Thoracic aorta (tissue), 2 donors: ENCODE measurements around the gene OR2T8. TPM values are rescaled to one million over a fixed set of nuclear protein-coding genes. Genes with fewer than 3 reads are reported as not detected.

Experiments used
- ATAC-seq: fragments of 150-250 bp; one replicate; pipeline ENCODE4 v1.8.0; 2017; ENCODE audit warnings: low read depth; ENCODE audit not compliant: insufficient number of reproducible peaks, low FRiP score
- DNase-seq: peaks from one replicate; pipeline ENCODE4 v3.0.0-alpha.2; 2020; ENCODE audit warnings: low spot score
- H3K27ac ChIP-seq, 2 donors: fragments of 200-600 bp; sonication (generic); 1 replicate in 1 of 2; 2 replicates in 1 of 2; pipeline ENCODE4 v1.5.1; 2016; ENCODE audit warnings: mild to moderate bottlenecking in 2 of 2, moderate library complexity in 2 of 2
- H3K27me3 ChIP-seq: fragments of 200-600 bp; sonication (generic); replicated peaks from 2 replicates; pipeline ENCODE4 v1.6.0; 2016; ENCODE audit warnings: mild to moderate bottlenecking; ENCODE audit not compliant: insufficient read depth
- H3K36me3 ChIP-seq: fragments of 200-600 bp; sonication (generic); one replicate; pipeline ENCODE4 v1.5.1; 2016
- H3K4me1 ChIP-seq, 2 donors: fragments of 200-600 bp; sonication (generic); 1 replicate in 1 of 2; 2 replicates in 1 of 2; pipeline versions ENCODE4 v1.5.1 to v1.6.0; 2016; ENCODE audit warnings: low read depth in 2 of 2, mild to moderate bottlenecking in 1 of 2; ENCODE audit not compliant: control insufficient read depth in 1 of 2
- H3K4me3 ChIP-seq: fragments of 200-600 bp; sonication (generic); 2 replicates; pipeline ENCODE4 v1.5.1; 2016; ENCODE audit warnings: mild to moderate bottlenecking
- H3K9me3 ChIP-seq: fragments of 200-600 bp; sonication (generic); 2 replicates; pipeline ENCODE4 v1.5.1; 2016
- CTCF ChIP-seq: fragments of 200-600 bp; sonication (generic); IDR thresholded peaks from one replicate; pipeline ENCODE4 v1.5.1; 2019; ENCODE audit warnings: antibody characterized with exemption
- total RNA-seq, 2 donors: library from RNA; depleted of rRNA; stranded (reverse); fragments of >200 nt; gene quantifications; one replicate each; pipeline versions ENCODE4 v1.1.0 to v1.2.3, GENCODE V29; 2016

Gene OR2T8
- total RNA-seq, 2 donors from 2014 or later = not detected

GRCh38 chr1:247953408-247953807 is 33.4 kb downstream of the OR2T8 start:
- no peak for ATAC-seq
- TF ChIP-seq CTCF = no peak

GRCh38 chr1:247961791-247962190 is 41.7 kb downstream of the OR2T8 start:
- ATAC-seq (no peak), DNase-seq (no peak)
- Histone ChIP-seq H3K9me3 (no peaks in the 10 kb centered on the region), H3K27ac (no peak overlapping the region), H3K4me1 (no peaks in the 10 kb centered on the region), H3K4me3 (no peak overlapping the region), H3K36me3 (no peaks in the 10 kb centered on the region), H3K27me3 (no peaks in the 10 kb centered on the region)
- no peak for TF ChIP-seq CTCF

More at GRCh38 chr1:247953408-247953807, 33.4 kb downstream of the OR2T8 start:
- DNase-seq = no peak
- Histone ChIP-seq H3K36me3 (no peaks in the 10 kb centered on the region), H3K9me3 (no peaks in the 10 kb centered on the region), H3K27me3 (no peaks in the 10 kb centered on the region), H3K4me3 (no peak overlapping the region), H3K4me1 (no peaks in the 10 kb centered on the region), H3K27ac (no peak overlapping the region)

DNA sequence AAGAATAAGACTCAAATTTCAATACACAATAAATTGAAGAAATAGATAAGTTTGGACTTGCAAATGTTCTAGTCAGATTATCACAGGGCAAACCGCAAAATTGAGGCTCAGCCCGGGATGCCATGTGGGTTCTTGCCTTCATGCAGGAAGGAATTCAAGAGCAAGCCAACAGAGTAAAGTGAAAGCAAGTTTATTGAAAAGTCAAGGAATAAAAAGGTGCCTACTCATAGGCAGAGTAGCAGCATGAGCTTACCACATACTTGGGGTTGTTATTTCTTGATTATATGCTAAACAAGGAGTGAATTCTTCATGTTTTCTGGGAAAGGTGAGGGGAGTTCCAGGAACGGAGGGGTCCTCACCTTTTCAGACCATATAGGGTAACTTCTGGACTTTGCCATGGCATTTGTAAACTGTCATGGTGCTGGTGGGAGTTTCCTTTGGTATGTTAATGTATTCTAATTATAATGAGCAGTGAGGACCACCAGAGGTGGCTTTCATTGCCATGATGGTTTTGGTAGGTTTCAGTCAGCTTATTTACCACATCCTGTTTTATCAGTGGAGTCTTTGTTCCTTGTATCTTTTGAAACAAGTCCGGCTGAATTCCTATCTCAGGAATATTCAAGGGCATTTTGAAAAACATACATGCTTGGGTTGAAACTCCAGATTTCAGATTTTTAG is 43.0 kb downstream of the OR2T8 start:
- no peaks in the 10 kb centered on the region for H3K36me3 ChIP-seq
- no peak for DNase-seq
- no peaks in the 10 kb centered on the region for H3K9me3 ChIP-seq
- no peak overlapping the region for H3K4me3 ChIP-seq
- no peak for TF ChIP-seq CTCF
- H3K27ac ChIP-seq = no peak overlapping the region
- H3K4me1 ChIP-seq = no peaks in the 10 kb centered on the region
- H3K27me3 ChIP-seq = no peaks in the 10 kb centered on the region
- no peak for ATAC-seq

GRCh38 chr1:247964933-247965332 is 44.9 kb downstream of the OR2T8 start, which contains the start of gene OR2AK2:
OR2AK2 (plus strand) TSS chr1:247965233; CDS start chr1:247965377, 144 bp downstream.
- no peaks in the 10 kb centered on the region for H3K27me3 ChIP-seq
- no peak for DNase-seq
- H3K9me3 ChIP-seq = no peaks in the 10 kb centered on the region
- H3K36me3 ChIP-seq = no peaks in the 10 kb centered on the region
- H3K4me3 ChIP-seq = no peak within 1 kb of the TSS
- H3K4me1 ChIP-seq = no peaks in the 10 kb centered on the region
- no peak for ATAC-seq
- H3K27ac ChIP-seq = no peak within 1 kb of the TSS
- TF ChIP-seq CTCF = no peak

- DNase-seq (no peak), ATAC-seq (no peak)
- Histone ChIP-seq H3K36me3 (no peaks in the 10 kb centered on the region), H3K4me3 (no peak overlapping the region), H3K9me3 (no peaks in the 10 kb centered on the region), H3K27me3 (no peaks in the 10 kb centered on the region), H3K4me1 (no peaks in the 10 kb centered on the region), H3K27ac (no peak overlapping the region)
- no peak for TF ChIP-seq CTCF
Measured at GRCh38 chr1:247966532-247967204, 46.6 kb downstream of the OR2T8 start.

Other genes starting within 250 kb of the OR2T8 start
- gene OR13G1, start 240.5 kb upstream of the OR2T8 start, total RNA-seq = not detected
- gene OR6F1, start 203.6 kb upstream of the OR2T8 start, total RNA-seq = not detected
- gene OR14K1, start 181.6 kb upstream of the OR2T8 start, total RNA-seq = not detected
- not detected for gene OR14A2, start 172.1 kb upstream of the OR2T8 start, total RNA-seq
- gene OR1C1, start 159.7 kb upstream of the OR2T8 start, total RNA-seq = not detected
- gene OR14A16, start 96.1 kb upstream of the OR2T8 start, total RNA-seq = not detected
- gene OR11L1, start 78.4 kb upstream of the OR2T8 start, total RNA-seq = not detected
- under 1 TPM; 0.14 to 0.99 TPM for gene TRIM58, start 63.1 kb upstream of the OR2T8 start, total RNA-seq
- not detected for gene OR2W3, start 24.7 kb upstream of the OR2T8 start, total RNA-seq
- gene OR2AJ1, start 4.6 kb downstream of the OR2T8 start, total RNA-seq = not detected
- not detected for gene OR2L8, start 28.6 kb downstream of the OR2T8 start, total RNA-seq
- not detected for gene OR2AK2, start 45.0 kb downstream of the OR2T8 start, total RNA-seq
- gene OR2L5, start 93.4 kb downstream of the OR2T8 start, total RNA-seq = not detected
- not detected for gene OR2L2, start 109.8 kb downstream of the OR2T8 start, total RNA-seq
- gene OR2L3, start 126.6 kb downstream of the OR2T8 start, total RNA-seq = not detected
- gene OR2L13, start 174.9 kb downstream of the OR2T8 start, total RNA-seq = not detected
- not detected for gene OR2M5, start 224.9 kb downstream of the OR2T8 start, total RNA-seq